IMR-90 (cell line): Measurements from ENCODE around the gene VDAC1. TPM values are rescaled to one million over a fixed set of nuclear protein-coding genes. Genes with fewer than 3 reads are reported as not detected.

Experiments
- ATAC-seq: fragments of 200-7000 bp; cut with Tn5 transposase; 2 replicates; pipeline ENCODE4 v1.9.1; 2020; ENCODE audit warnings: low read depth, mild to moderate bottlenecking, moderate library complexity
- BruUV-seq: library from RNA; stranded (reverse); fragments of 400-500 nt; replicated peaks from 2 replicates; lab custom pipeline; 2021; lab: Mats Ljungman, UMichigan
- CTCF ChIA-PET: fragments of 300-600 bp; formaldehyde crosslinking; extraction: SDS; loops from one replicate; lab custom pipeline; 2021; ENCODE audit warnings: antibody characterized with exemption; lab: Yijun Ruan, JAX
- POLR2A ChIA-PET: fragments of 300-600 bp; sonication (Branson Sonifier 250); formaldehyde crosslinking; loops from one replicate; lab custom pipeline; 2022; ENCODE audit warnings: antibody characterized with exemption; ENCODE audit not compliant: unreplicated experiment; lab: Charles Lee
- DNase-seq: peaks from one replicate; pipeline ENCODE4 v3.0.0; 2013
- H2AFZ ChIP-seq: replicated peaks from 2 replicates; pipeline ENCODE3; 2013; ENCODE audit warnings: low read length, mild to moderate bottlenecking; ENCODE audit not compliant: poor library complexity
- H2AK5ac ChIP-seq: 2 replicates; pipeline ENCODE4 v1.6.1; 2013; ENCODE audit warnings: low read depth, low read length, inconsistent platforms
- H2AK9ac ChIP-seq: replicated peaks from 2 replicates; pipeline ENCODE3; 2013; ENCODE audit warnings: mild to moderate bottlenecking, low read depth, low read length, moderate library complexity; ENCODE audit not compliant: poor library complexity
- H2BK120ac ChIP-seq: 2 replicates; pipeline ENCODE4 v1.6.1; 2013; ENCODE audit warnings: low read depth, low read length, inconsistent platforms
- H2BK15ac ChIP-seq: 3 replicates; pipeline ENCODE4 v1.6.1; 2013; ENCODE audit warnings: low read depth, low read length, inconsistent platforms
- H2BK20ac ChIP-seq: 2 replicates; pipeline ENCODE4 v1.6.1; 2013; ENCODE audit warnings: low read depth, mild to moderate bottlenecking, inconsistent platforms, low read length, moderate library complexity
- H2BK5ac ChIP-seq: 2 replicates; pipeline ENCODE4 v1.6.1; 2013; ENCODE audit warnings: mild to moderate bottlenecking, low read depth, low read length, inconsistent platforms; ENCODE audit not compliant: poor library complexity, severe bottlenecking
- H3K14ac ChIP-seq: replicated peaks from 2 replicates; pipeline ENCODE4 v1.6.1; 2013; ENCODE audit warnings: low read depth, low read length, inconsistent platforms
- H3K18ac ChIP-seq: 2 replicates; pipeline ENCODE4 v1.6.1; 2013; ENCODE audit warnings: low read depth, low read length, control low read depth
- H3K23ac ChIP-seq: 2 replicates; pipeline ENCODE4 v1.6.1; 2013; ENCODE audit warnings: low read depth, low read length, inconsistent platforms
- H3K27ac ChIP-seq: 2 replicates; pipeline ENCODE4 v1.5.1; 2013; ENCODE audit warnings: mild to moderate bottlenecking, control low read depth, low read length; ENCODE audit not compliant: insufficient read depth
- H3K27me3 ChIP-seq: 2 replicates; pipeline ENCODE4 v1.6.1; 2013; ENCODE audit warnings: low read length; ENCODE audit not compliant: control insufficient read depth, insufficient read depth
- H3K36me3 ChIP-seq: 2 replicates; pipeline ENCODE4 v1.6.1; 2013; ENCODE audit warnings: low read length, mixed read lengths; ENCODE audit not compliant: control insufficient read depth, insufficient read depth
- H3K4ac ChIP-seq: 2 replicates; pipeline ENCODE4 v1.6.1; 2013; ENCODE audit warnings: low read depth, low read length, inconsistent platforms
- H3K4me1 ChIP-seq: 2 replicates; pipeline ENCODE4 v1.6.1; 2013; ENCODE audit warnings: low read length, mixed read lengths; ENCODE audit not compliant: control insufficient read depth, insufficient read depth
- H3K4me2 ChIP-seq: 2 replicates; pipeline ENCODE4 v1.6.1; 2013; ENCODE audit warnings: low read depth, mild to moderate bottlenecking, control low read depth, low read length, moderate library complexity
- H3K4me3 ChIP-seq: 2 replicates; pipeline ENCODE4 v1.5.1; 2013; ENCODE audit warnings: low read depth, mild to moderate bottlenecking, control low read depth, low read length, moderate library complexity; ENCODE audit not compliant: insufficient read depth
- H3K56ac ChIP-seq: 2 replicates; pipeline ENCODE4 v1.6.1; 2013; ENCODE audit warnings: low read length, inconsistent platforms; ENCODE audit not compliant: insufficient read depth; ENCODE audit errors: extremely low read depth
- H3K79me1 ChIP-seq, 2 experiments: 2 replicates each; pipeline ENCODE4 v1.6.1; 2013; ENCODE audit warnings: low read length in 2 of 2, inconsistent platforms in 1 of 2, low read depth in 1 of 2
- H3K9ac ChIP-seq: 2 replicates; pipeline ENCODE4 v1.6.1; 2013; ENCODE audit warnings: low read depth, low read length, control low read depth
- H3K9me1 ChIP-seq: 2 replicates; pipeline ENCODE4 v1.6.1; 2013; ENCODE audit warnings: low read length, inconsistent platforms; ENCODE audit not compliant: insufficient read depth
- H3K9me3 ChIP-seq: 2 replicates; pipeline ENCODE4 v1.6.1; 2013; ENCODE audit warnings: low read length; ENCODE audit not compliant: control insufficient read depth, insufficient read depth
- H4K20me1 ChIP-seq: 2 replicates; pipeline ENCODE4 v1.6.1; 2013; ENCODE audit warnings: low read length, inconsistent platforms; ENCODE audit not compliant: insufficient read depth
- H4K5ac ChIP-seq: 2 replicates; pipeline ENCODE4 v1.6.1; 2013; ENCODE audit warnings: mild to moderate bottlenecking, low read depth, low read length, control low read depth
- H4K8ac ChIP-seq, 2 experiments: 2 replicates each; pipeline ENCODE4 v1.6.1; 2013; ENCODE audit warnings: low read depth in 2 of 2, low read length in 2 of 2, control low read depth in 1 of 2, inconsistent platforms in 1 of 2
- H4K91ac ChIP-seq: 2 replicates; pipeline ENCODE4 v1.6.1; 2013; ENCODE audit warnings: low read depth, low read length, inconsistent platforms; ENCODE audit not compliant: insufficient read depth
- BHLHE40 ChIP-seq: fragments of 150-350 bp; IDR thresholded peaks from 2 replicates; pipeline ENCODE4 v1.6.1; 2016; ENCODE audit warnings: mild to moderate bottlenecking, low read depth, low read length
- CEBPB ChIP-seq: IDR thresholded peaks from 2 replicates; pipeline ENCODE4 v1.6.1; 2012; ENCODE audit warnings: low read depth, low read length, improper control_type of control experiment
- CHD1 ChIP-seq: IDR thresholded peaks from 2 replicates; pipeline ENCODE4 v1.6.1; 2012; ENCODE audit warnings: low read depth, low read length, improper control_type of control experiment
- CTCF ChIP-seq: conservative IDR thresholded peaks from 2 replicates; pipeline ENCODE4 v1.5.1; 2012; ENCODE audit warnings: mild to moderate bottlenecking, low read depth, low read length, improper control_type of control experiment
- FOS ChIP-seq: fragments of 150-350 bp; IDR thresholded peaks from 2 replicates; pipeline ENCODE4 v1.6.1; 2016; ENCODE audit warnings: low read depth, low read length
- MAFK ChIP-seq: IDR thresholded peaks from 2 replicates; pipeline ENCODE4 v1.6.1; 2012; ENCODE audit warnings: low read depth, low read length, improper control_type of control experiment
- MAZ ChIP-seq: IDR thresholded peaks from 2 replicates; pipeline ENCODE4 v1.6.1; 2012; ENCODE audit warnings: low read depth, mild to moderate bottlenecking, low read length, improper control_type of control experiment, moderate library complexity, borderline replicate concordance
- MXI1 ChIP-seq: IDR thresholded peaks from 2 replicates; pipeline ENCODE4 v1.6.1; 2012; ENCODE audit warnings: low read depth, mild to moderate bottlenecking, low read length, moderate library complexity, borderline replicate concordance
- NFE2L2 ChIP-seq: fragments of 150-350 bp; IDR thresholded peaks from 2 replicates; pipeline ENCODE4 v1.6.1; 2016; ENCODE audit warnings: low read depth, mild to moderate bottlenecking, low read length
- POLR2A ChIP-seq: IDR thresholded peaks from 2 replicates; pipeline ENCODE4 v1.6.1; 2012; ENCODE audit warnings: mild to moderate bottlenecking, low read depth, low read length
- RCOR1 ChIP-seq: IDR thresholded peaks from 2 replicates; pipeline ENCODE4 v1.6.1; 2012; ENCODE audit warnings: mild to moderate bottlenecking, low read length, improper control_type of control experiment; ENCODE audit not compliant: insufficient replicate concordance
- USF2 ChIP-seq: fragments of 150-350 bp; IDR thresholded peaks from 2 replicates; pipeline ENCODE4 v1.6.1; 2017; ENCODE audit warnings: mild to moderate bottlenecking, antibody characterized with exemption, low read length, low read depth
- WGBS, 2 experiments: methylation state at CpG; one replicate each; pipeline versions ENCODE4 v1.1.5 to v1.1.7; 2013; ENCODE audit warnings: missing lambda C conversion rate in 2 of 2; ENCODE audit not compliant: insufficient read length in 1 of 2; ENCODE audit errors: extremely low coverage in 2 of 2; 5-methylcytosine and 5-hydroxymethylcytosine counted together
- dilution Hi-C: fragments of 300-500 bp; cut with HindIII; formaldehyde crosslinking; loops from one replicate; pipeline ENCODE4 v1.14.3; 2018; ENCODE audit warnings: low sequenced_read_pairs; ENCODE audit not compliant: unreplicated experiment
- in situ Hi-C: fragments of 300-500 bp; cut with MboI; formaldehyde crosslinking; loops from 3 replicates; pipeline ENCODE4 v1.14.3; 2019; ENCODE audit warnings: low sequenced_read_pairs, inconsistent platforms, mixed read lengths
- intact Hi-C: fragments of 100-400 bp; cut with micrococcal nuclease; formaldehyde crosslinking; loops from 2 replicates; pipeline ENCODE4 v1.10.0; 2022
- polyA plus RNA-seq, 3 experiments: library from polyadenylated mRNA; depleted of rRNA; stranded (reverse); fragments of >200 nt; gene quantifications; 2 replicates each; pipeline ENCODE4 v1.2.3, GENCODE V29; 2012; ENCODE audit warnings: low replicate concordance in 1 of 3
- total RNA-seq: library from RNA; depleted of rRNA; stranded (reverse); fragments of >200 nt; gene quantifications from 2 replicates; pipeline ENCODE4 v1.2.3, GENCODE V29; 2012
- TF ChIP-seq, protein P1 (sequence below): fragments of 150-350 bp; IDR thresholded peaks from 2 replicates; pipeline ENCODE4 v1.6.1; 2016; ENCODE audit warnings: low read depth, mild to moderate bottlenecking, low read length, moderate library complexity, borderline replicate concordance

VDAC1 gene
- total and polyA plus RNA-seq, 2 of the 4 experiments (the other 2 are of a cell fraction): 289 to 365 TPM

DNA sequence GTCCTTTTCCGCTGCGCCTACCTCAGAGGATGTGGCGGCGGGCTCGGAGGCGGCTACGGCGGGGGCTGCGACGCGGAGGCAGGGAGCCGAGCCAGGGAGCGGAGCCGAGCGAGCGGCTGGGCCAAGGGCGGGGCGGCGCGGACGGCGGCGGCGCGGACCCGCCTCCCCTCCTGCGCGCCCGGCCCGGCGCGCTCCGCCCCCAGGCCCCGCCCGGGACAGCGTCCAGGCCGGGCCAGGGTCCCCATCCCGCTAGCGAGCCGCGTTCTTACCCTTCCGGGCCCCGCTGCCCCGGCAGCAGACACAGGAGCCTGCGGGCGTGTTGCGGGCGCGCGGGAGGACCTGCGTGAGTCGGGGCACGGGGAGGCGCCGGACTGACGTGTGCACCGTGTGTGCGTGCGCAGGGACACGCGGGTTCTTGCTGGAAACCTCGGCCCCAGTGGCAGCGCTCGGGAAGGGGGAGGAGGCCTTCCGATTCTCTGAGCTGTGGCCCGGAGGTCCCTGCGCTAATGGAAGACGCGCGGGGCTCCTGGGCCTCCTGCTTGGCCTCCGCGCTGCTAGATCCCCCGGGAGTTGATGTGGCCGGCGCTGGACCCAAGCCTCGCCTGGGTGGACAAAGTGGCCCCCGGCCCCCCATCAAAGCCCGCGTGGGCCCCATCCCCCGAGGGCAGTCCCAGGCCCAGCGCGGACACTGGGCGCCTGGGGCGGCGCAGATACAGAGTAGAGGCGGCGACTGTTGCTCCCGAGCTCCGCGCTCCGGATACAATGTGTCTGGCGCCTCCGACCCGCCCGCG lies at the start of gene VDAC1 (continued):
- TF ChIP-seq MAZ: peak; percentile 61; the same call in 1 of the 2 replicates
- TF ChIP-seq CTCF: no peak

- H2BK20ac ChIP-seq: no peak overlapping the region
- no peak for ATAC-seq
- H3K4me2 ChIP-seq: no peak overlapping the region
- H3K56ac ChIP-seq: no peak overlapping the region
- H2BK15ac ChIP-seq: no peak overlapping the region
- H2AK9ac ChIP-seq: no peak overlapping the region
- no peak overlapping the region for H4K8ac ChIP-seq
- peaks cover 25% of the 10 kb centered on the region for H3K27me3 ChIP-seq
- no peak overlapping the region for H2BK120ac ChIP-seq
- no peak overlapping the region for H2AK5ac ChIP-seq
- no peaks in the 10 kb centered on the region for H3K9me3 ChIP-seq
- no peak overlapping the region for H2BK5ac ChIP-seq
- no peak overlapping the region for H3K9ac ChIP-seq
- no TSS peak for BruUV-seq
- no peak overlapping the region for H3K14ac ChIP-seq
- H3K27ac ChIP-seq: no peak overlapping the region
- dilution Hi-C loops: no loop called here
- H3K36me3 ChIP-seq: no peaks in the 10 kb centered on the region
- H4K20me1 ChIP-seq: no peaks in the 10 kb centered on the region
- peak; percentile 8 for DNase-seq
- POLR2A ChIA-PET: no interaction called here
- CTCF ChIA-PET: interaction anchor here (1.1 kb wide), 1 partner anchor 45 kb away, joined by 3 read pairs; no protein-coding TSS in a partner anchor
- H3K23ac ChIP-seq: no peak overlapping the region
- H3K4me1 ChIP-seq: no peaks in the 10 kb centered on the region
- H3K18ac ChIP-seq: no peak overlapping the region
- intact Hi-C loops: no loop called here
- H3K4ac ChIP-seq: no peak overlapping the region
- no peak overlapping the region for H3K4me3 ChIP-seq
- H3K79me1 ChIP-seq: no peaks in the 10 kb centered on the region
- WGBS, 2 experiments: no CpG with 5 or more reads among the region's 5 CpGs
- in situ Hi-C loops: no loop called here
- H4K5ac ChIP-seq: no peak overlapping the region
- H2AFZ ChIP-seq: no peak overlapping the region
- no peak overlapping the region for H4K91ac ChIP-seq
- no peaks in the 10 kb centered on the region for H3K9me1 ChIP-seq
- TF ChIP-seq CEBPB (no peak), MXI1 (no peak), MAFK (no peak), FOS (no peak), RCOR1 (no peak), BHLHE40 (no peak), USF2 (no peak), NFE2L2 (no peak), CHD1 (no peak), POLR2A (no peak)
- TF ChIP-seq, protein P1, sequence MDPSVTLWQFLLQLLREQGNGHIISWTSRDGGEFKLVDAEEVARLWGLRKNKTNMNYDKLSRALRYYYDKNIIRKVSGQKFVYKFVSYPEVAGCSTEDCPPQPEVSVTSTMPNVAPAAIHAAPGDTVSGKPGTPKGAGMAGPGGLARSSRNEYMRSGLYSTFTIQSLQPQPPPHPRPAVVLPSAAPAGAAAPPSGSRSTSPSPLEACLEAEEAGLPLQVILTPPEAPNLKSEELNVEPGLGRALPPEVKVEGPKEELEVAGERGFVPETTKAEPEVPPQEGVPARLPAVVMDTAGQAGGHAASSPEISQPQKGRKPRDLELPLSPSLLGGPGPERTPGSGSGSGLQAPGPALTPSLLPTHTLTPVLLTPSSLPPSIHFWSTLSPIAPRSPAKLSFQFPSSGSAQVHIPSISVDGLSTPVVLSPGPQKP: no peak
Observed at GRCh38 chr5:134053840-134054338, 49.1 kb upstream of the VDAC1 start.
